OCI-LY3 (cell line): Measurements from ENCODE around the gene OR12D1.

Experiments
- H2AFZ ChIP-seq: fragments of 200-600, 300-600 bp; shearing (Covaris generic); 2 replicates; pipeline ENCODE4 v1.6.0; 2014; ENCODE audit warnings: antibody characterized with exemption, low read depth, low read length
- H3K27ac ChIP-seq: fragments of 200-600, 300-600 bp; sonication (generic); 2 replicates; pipeline ENCODE4 v1.5.1; 2014; ENCODE audit warnings: mild to moderate bottlenecking, low read length, moderate library complexity, mixed read lengths
- H3K27me3 ChIP-seq: fragments of 200-600, 300-600 bp; sonication (generic); 2 replicates; pipeline ENCODE4 v1.6.1; 2014; ENCODE audit warnings: low read depth, low read length, mixed read lengths
- H3K36me3 ChIP-seq: fragments of 200-600, 300-600 bp; sonication (generic); replicated peaks from 2 replicates; pipeline ENCODE3; 2014; ENCODE audit warnings: low read depth, low read length, mixed read lengths
- H3K4me1 ChIP-seq: fragments of 300-600, 200-600 bp; sonication (generic); 2 replicates; pipeline ENCODE4 v1.6.1; 2014; ENCODE audit warnings: low read length, mixed read lengths
- H3K4me2 ChIP-seq: fragments of 200-600, 300-600 bp; sonication (generic); 2 replicates; pipeline ENCODE4 v1.6.1; 2014; ENCODE audit warnings: low read length, mixed read lengths
- H3K4me3 ChIP-seq: fragments of 300-600, 200-600 bp; sonication (generic); 2 replicates; pipeline ENCODE4 v1.5.1; 2014; ENCODE audit warnings: antibody characterized with exemption, mild to moderate bottlenecking, low read length, moderate library complexity
- H3K79me2 ChIP-seq: fragments of 300-600, 200-600 bp; shearing (Covaris generic); 2 replicates; pipeline ENCODE4 v1.6.1; 2014; ENCODE audit warnings: mild to moderate bottlenecking, low read length, mixed read lengths
- H3K9ac ChIP-seq: fragments of 300-600, 200-600 bp; shearing (Covaris generic); 2 replicates; pipeline ENCODE4 v1.6.0; 2014; ENCODE audit warnings: mild to moderate bottlenecking, low read length, moderate library complexity
- H3K9me3 ChIP-seq: fragments of 200-600, 300-600 bp; shearing (Covaris generic); 2 replicates; pipeline ENCODE4 v1.6.1; 2014; ENCODE audit warnings: low read length, mixed read lengths; ENCODE audit not compliant: insufficient read depth
- H4K20me1 ChIP-seq: fragments of 200-600, 300-600 bp; sonication (generic); 2 replicates; pipeline ENCODE4 v1.6.1; 2016; ENCODE audit warnings: low read length, mixed read lengths; ENCODE audit not compliant: insufficient read depth
- EZH2phosphoT487 ChIP-seq: fragments of 200-600 bp; shearing (Covaris generic); IDR thresholded peaks from 2 replicates; pipeline ENCODE4 v1.6.1; 2018; ENCODE audit warnings: antibody characterized with exemption, mixed run types, low read depth
- TF ChIP-seq, protein P1 (sequence below): fragments of 200-600, 300-600 bp; sonication (generic); IDR thresholded peaks from 2 replicates; pipeline ENCODE4 v1.5.1; 2014; ENCODE audit warnings: antibody characterized with exemption, low read length, low read depth

OR12D1 gene

DNA sequence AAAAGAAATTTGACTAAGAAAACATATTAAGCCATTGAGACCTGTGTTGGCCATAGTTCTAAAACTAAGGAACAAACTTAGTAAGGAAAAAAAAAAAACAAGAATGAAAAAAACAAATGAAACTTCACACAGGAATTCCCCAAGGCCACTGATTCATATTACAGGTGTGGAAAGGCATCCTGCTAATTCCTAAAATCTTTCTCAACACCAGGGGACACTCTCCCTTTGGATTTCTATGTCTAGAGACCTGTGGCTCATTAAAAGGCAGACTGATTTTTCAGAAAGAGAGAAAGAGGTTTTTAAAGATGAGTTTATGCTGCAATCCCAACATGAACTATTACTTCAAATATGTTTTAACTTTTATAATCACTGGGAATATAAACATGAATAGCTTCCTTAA, at the start of gene OR12D1:
TSS of gene OR12D1 (plus strand) at position 341 of the 400 bp plus-strand sequence.
- H3K27me3 ChIP-seq = no peaks in the 10 kb centered on the region
- no peak within 1 kb of the TSS for H2AFZ ChIP-seq
- H3K36me3 ChIP-seq = no peaks in the 10 kb centered on the region
- TF ChIP-seq, protein P1, sequence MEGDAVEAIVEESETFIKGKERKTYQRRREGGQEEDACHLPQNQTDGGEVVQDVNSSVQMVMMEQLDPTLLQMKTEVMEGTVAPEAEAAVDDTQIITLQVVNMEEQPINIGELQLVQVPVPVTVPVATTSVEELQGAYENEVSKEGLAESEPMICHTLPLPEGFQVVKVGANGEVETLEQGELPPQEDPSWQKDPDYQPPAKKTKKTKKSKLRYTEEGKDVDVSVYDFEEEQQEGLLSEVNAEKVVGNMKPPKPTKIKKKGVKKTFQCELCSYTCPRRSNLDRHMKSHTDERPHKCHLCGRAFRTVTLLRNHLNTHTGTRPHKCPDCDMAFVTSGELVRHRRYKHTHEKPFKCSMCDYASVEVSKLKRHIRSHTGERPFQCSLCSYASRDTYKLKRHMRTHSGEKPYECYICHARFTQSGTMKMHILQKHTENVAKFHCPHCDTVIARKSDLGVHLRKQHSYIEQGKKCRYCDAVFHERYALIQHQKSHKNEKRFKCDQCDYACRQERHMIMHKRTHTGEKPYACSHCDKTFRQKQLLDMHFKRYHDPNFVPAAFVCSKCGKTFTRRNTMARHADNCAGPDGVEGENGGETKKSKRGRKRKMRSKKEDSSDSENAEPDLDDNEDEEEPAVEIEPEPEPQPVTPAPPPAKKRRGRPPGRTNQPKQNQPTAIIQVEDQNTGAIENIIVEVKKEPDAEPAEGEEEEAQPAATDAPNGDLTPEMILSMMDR = no peak
- TF ChIP-seq EZH2phosphoT487 = no peak
- no peaks in the 10 kb centered on the region for H3K79me2 ChIP-seq
- H3K27ac ChIP-seq = no peak within 1 kb of the TSS
- H3K4me2 ChIP-seq = no peak within 1 kb of the TSS
- no peak within 1 kb of the TSS for H3K4me3 ChIP-seq
- no peaks in the 10 kb centered on the region for H4K20me1 ChIP-seq
- no peaks in the 10 kb centered on the region for H3K4me1 ChIP-seq
- H3K9ac ChIP-seq = no peak within 1 kb of the TSS
- no peaks in the 10 kb centered on the region for H3K9me3 ChIP-seq

DNA sequence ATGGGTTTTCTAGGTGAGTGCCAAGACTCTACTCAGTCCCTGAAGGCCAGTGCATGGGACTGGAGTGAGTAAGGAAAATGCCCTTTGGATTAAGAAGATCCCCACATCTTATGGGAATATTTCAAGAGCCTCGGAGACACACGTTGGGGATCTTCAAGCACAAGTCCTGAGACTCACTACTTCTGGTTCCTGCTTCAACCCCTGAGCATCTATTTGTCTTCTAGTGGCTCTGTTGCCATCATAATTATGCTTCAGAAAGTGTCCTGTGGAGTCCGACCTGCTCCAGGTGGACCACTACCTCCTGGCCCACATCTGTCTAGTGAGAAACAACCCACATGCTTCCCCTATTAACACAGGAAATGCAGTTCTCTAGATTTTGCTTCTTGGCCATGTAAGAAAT, 46.0 kb upstream of the OR12D1 start, which contains the start of gene OR5V1:
TSS of gene OR5V1 (minus strand) at position 101 of the 400 bp plus-strand sequence. CDS start 12,670 bp downstream, outside the sequence.
- Histone ChIP-seq H3K36me3 (no peaks in the 10 kb centered on the region), H4K20me1 (no peaks in the 10 kb centered on the region), H3K9me3 (no peaks in the 10 kb centered on the region), H3K27me3 (no peaks in the 10 kb centered on the region), H3K9ac (no peak within 1 kb of the TSS), H3K4me1 (no peaks in the 10 kb centered on the region), H3K4me3 (no peak within 1 kb of the TSS), H3K27ac (no peak within 1 kb of the TSS), H2AFZ (no peak within 1 kb of the TSS), H3K79me2 (no peaks in the 10 kb centered on the region), H3K4me2 (no peak within 1 kb of the TSS)
- TF ChIP-seq, protein P1 = no peak
- no peak for TF ChIP-seq EZH2phosphoT487

DNA sequence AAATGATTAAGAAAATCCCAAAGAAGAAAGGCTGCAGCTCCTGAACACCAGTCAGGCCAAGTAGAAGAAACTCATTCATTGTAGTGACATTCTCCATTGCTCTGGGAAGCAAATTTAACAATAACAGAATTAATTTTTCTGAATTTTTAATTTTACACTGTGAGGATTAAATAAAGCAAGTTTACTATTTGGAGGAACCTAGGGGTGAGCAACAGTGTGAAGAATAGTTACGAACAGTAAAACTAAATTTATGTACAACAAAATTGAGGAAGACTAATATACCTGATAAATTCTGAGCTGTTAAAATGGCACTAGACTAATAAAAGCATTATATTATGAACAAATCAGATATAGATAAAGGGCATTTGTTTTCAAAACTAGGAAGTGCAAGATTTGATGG, 39.5 kb upstream of the OR12D1 start, which contains the start of gene OR12D3:
TSS of gene OR12D3 (minus strand) at position 101 of the 400 bp plus-strand sequence. CDS start at position 97, 4 bp downstream.
- Histone ChIP-seq H3K4me1 (no peaks in the 10 kb centered on the region), H3K4me2 (no peak within 1 kb of the TSS), H3K36me3 (no peaks in the 10 kb centered on the region), H3K9me3 (no peaks in the 10 kb centered on the region), H2AFZ (no peak within 1 kb of the TSS), H4K20me1 (no peaks in the 10 kb centered on the region), H3K27me3 (no peaks in the 10 kb centered on the region), H3K27ac (no peak within 1 kb of the TSS), H3K79me2 (no peaks in the 10 kb centered on the region), H3K4me3 (no peak within 1 kb of the TSS), H3K9ac (no peak within 1 kb of the TSS)
- TF ChIP-seq, protein P1 = no peak
- TF ChIP-seq EZH2phosphoT487 = no peak

DNA sequence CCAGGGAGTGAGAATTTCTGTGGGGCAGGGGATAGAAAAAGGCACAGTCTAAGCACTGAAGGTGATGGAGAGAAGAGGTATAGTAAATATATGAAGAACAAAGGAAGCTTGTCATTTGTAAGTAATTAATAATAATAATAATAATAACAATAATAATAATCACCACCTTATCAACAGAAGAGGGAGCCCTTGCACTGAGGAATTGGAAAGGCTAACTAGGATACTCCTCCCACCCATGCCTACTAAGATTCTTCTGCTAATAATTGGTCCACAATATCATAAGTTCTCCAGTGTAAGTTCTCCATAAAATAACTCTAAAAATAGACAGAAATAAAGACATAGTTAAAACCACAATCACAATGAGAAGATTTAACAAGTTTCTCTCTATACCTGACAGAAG, 38.7 kb upstream of the OR12D1 start:
- no peaks in the 10 kb centered on the region for H4K20me1 ChIP-seq
- TF ChIP-seq, protein P1 = no peak
- no peak for TF ChIP-seq EZH2phosphoT487
- no peak overlapping the region for H3K4me2 ChIP-seq
- no peak overlapping the region for H3K4me3 ChIP-seq
- H3K79me2 ChIP-seq = no peaks in the 10 kb centered on the region
- H2AFZ ChIP-seq = no peak overlapping the region
- H3K27ac ChIP-seq = no peak overlapping the region
- H3K27me3 ChIP-seq = no peaks in the 10 kb centered on the region
- H3K9ac ChIP-seq = no peak overlapping the region
- H3K4me1 ChIP-seq = no peaks in the 10 kb centered on the region
- H3K9me3 ChIP-seq = no peaks in the 10 kb centered on the region
- H3K36me3 ChIP-seq = no peaks in the 10 kb centered on the region
